Neural cell (in vitro differentiated cells): ENCODE measurements around the gene ACSM4. TPM values are rescaled to one million over a fixed set of nuclear protein-coding genes. Genes with fewer than 3 reads are reported as not detected.

ENCODE experiments used
- H2AFZ ChIP-seq: fragments of 200-600, 300-800 bp; sonication (generic), shearing (Covaris generic); 2 replicates; pipeline ENCODE4 v1.6.0; 2014; ENCODE audit warnings: low read depth, mild to moderate bottlenecking, antibody characterized with exemption, low read length, moderate library complexity
- H3F3A ChIP-seq: fragments of 200-600 bp; shearing (Covaris generic); 2 replicates; pipeline ENCODE4 v1.6.1; 2016; ENCODE audit warnings: mild to moderate bottlenecking, moderate library complexity, mixed read lengths, antibody characterized with exemption, low read length; ENCODE audit not compliant: insufficient read depth, poor library complexity, severe bottlenecking
- H3K27ac ChIP-seq: fragments of 200-600, 300-800 bp; sonication (generic), shearing (Covaris generic); 2 replicates; pipeline ENCODE4 v1.5.1; 2014; ENCODE audit warnings: mild to moderate bottlenecking, low read length, moderate library complexity
- H3K27me3 ChIP-seq: fragments of 300-800, 200-600 bp; sonication (generic), shearing (Covaris generic); 2 replicates; pipeline ENCODE4 v1.6.0; 2014; ENCODE audit warnings: mild to moderate bottlenecking, low read depth, low read length, moderate library complexity; ENCODE audit not compliant: insufficient read depth
- H3K36me3 ChIP-seq: fragments of 300-800, 200-600 bp; sonication (generic), shearing (Covaris generic); 2 replicates; pipeline ENCODE4 v1.5.1; 2014; ENCODE audit warnings: mild to moderate bottlenecking, antibody characterized with exemption, low read length, moderate library complexity; ENCODE audit not compliant: insufficient read depth
- H3K4me2 ChIP-seq: fragments of 300-800, 200-600 bp; sonication (generic), shearing (Covaris generic); 2 replicates; pipeline ENCODE4 v1.6.0; 2014; ENCODE audit warnings: mild to moderate bottlenecking, low read length
- H3K4me3 ChIP-seq: fragments of 300-800, 200-600 bp; sonication (generic), shearing (Covaris generic); 2 replicates; pipeline ENCODE4 v1.5.1; 2014; ENCODE audit warnings: mild to moderate bottlenecking, low read length, moderate library complexity
- H3K79me2 ChIP-seq: fragments of 200-600 bp; shearing (Covaris generic); replicated peaks from 2 replicates; pipeline ENCODE4 v1.6.0; 2014; ENCODE audit warnings: mild to moderate bottlenecking, low read length, moderate library complexity; ENCODE audit not compliant: insufficient read depth
- H3K9ac ChIP-seq: fragments of 300-800, 200-600 bp; sonication (generic), shearing (Covaris generic); 2 replicates; pipeline ENCODE4 v1.6.1; 2016; ENCODE audit warnings: mild to moderate bottlenecking, low read length, mixed read lengths
- H3K9me2 ChIP-seq: fragments of 200-600 bp; shearing (Covaris generic); 2 replicates; pipeline ENCODE4 v1.6.1; 2016; ENCODE audit warnings: mild to moderate bottlenecking, low read length, mixed read lengths; ENCODE audit not compliant: insufficient read depth
- H3K9me3 ChIP-seq: fragments of 200-600, 300-800 bp; sonication (generic), shearing (Covaris generic); 2 replicates; pipeline ENCODE4 v1.6.1; 2016; ENCODE audit warnings: mild to moderate bottlenecking, mixed run types, low read length, moderate library complexity, mixed read lengths
- H4K20me1 ChIP-seq: fragments of 200-600 bp; shearing (Covaris generic); 2 replicates; pipeline ENCODE4 v1.6.1; 2016; ENCODE audit warnings: mild to moderate bottlenecking, mixed run types; ENCODE audit not compliant: insufficient read depth
- EP300 ChIP-seq: fragments of 450-650 bp; conservative IDR thresholded peaks from 2 replicates; pipeline ENCODE4 v1.6.1; 2014; ENCODE audit warnings: antibody characterized with exemption, mild to moderate bottlenecking, moderate library complexity; ENCODE audit not compliant: poor library complexity, severe bottlenecking
- EZH2 ChIP-seq: fragments of 200-600, 300-800 bp; shearing (Covaris generic), sonication (generic); IDR thresholded peaks from 2 replicates; pipeline ENCODE4 v1.6.1; 2014; ENCODE audit warnings: antibody characterized with exemption, low read length, borderline replicate concordance, mild to moderate bottlenecking; ENCODE audit not compliant: insufficient read depth, poor library complexity, severe bottlenecking
- MXI1 ChIP-seq: fragments of 450-650 bp; conservative IDR thresholded peaks from 2 replicates; pipeline ENCODE4 v1.6.1; 2014; ENCODE audit warnings: antibody characterized with exemption, mild to moderate bottlenecking; ENCODE audit not compliant: poor library complexity, severe bottlenecking
- POLR2AphosphoS5 ChIP-seq: IDR thresholded peaks from 2 replicates; pipeline ENCODE4 v1.6.1; 2012
- RAD21 ChIP-seq: fragments of 450-650 bp; conservative IDR thresholded peaks from 2 replicates; pipeline ENCODE4 v1.6.1; 2014; ENCODE audit warnings: antibody characterized with exemption, mild to moderate bottlenecking, moderate library complexity
- REST ChIP-seq: IDR thresholded peaks from 2 replicates; pipeline ENCODE4 v1.6.1; 2012; ENCODE audit warnings: borderline replicate concordance
- SMC3 ChIP-seq: fragments of 450-650 bp; conservative IDR thresholded peaks from 2 replicates; pipeline ENCODE4 v1.6.1; 2014; ENCODE audit warnings: antibody characterized with exemption, mild to moderate bottlenecking, moderate library complexity; ENCODE audit not compliant: poor library complexity
- TAF1 ChIP-seq: IDR thresholded peaks from 2 replicates; pipeline ENCODE4 v1.6.1; 2012; ENCODE audit warnings: low read depth
- polyA minus RNA-seq: library from RNA; depleted of rRNA, polyadenylated mRNA; stranded (reverse); fragments of >200 nt; gene quantifications from 2 replicates; pipeline ENCODE4 v1.2.3, GENCODE V29; 2014
- polyA plus RNA-seq: library from polyadenylated mRNA; depleted of rRNA; stranded (reverse); fragments of >200 nt; gene quantifications from 2 replicates; pipeline ENCODE4 v1.2.3, GENCODE V29; 2014
- TF ChIP-seq, protein P1 (sequence below): fragments of 450-650 bp; IDR thresholded peaks from 2 replicates; pipeline ENCODE4 v1.5.1; 2014; ENCODE audit warnings: antibody characterized with exemption, mild to moderate bottlenecking, moderate library complexity; ENCODE audit not compliant: poor library complexity, severe bottlenecking

Gene ACSM4
- polyA plus RNA-seq (not detected in 2 replicates), polyA minus RNA-seq (not detected in 2 replicates)

DNA sequence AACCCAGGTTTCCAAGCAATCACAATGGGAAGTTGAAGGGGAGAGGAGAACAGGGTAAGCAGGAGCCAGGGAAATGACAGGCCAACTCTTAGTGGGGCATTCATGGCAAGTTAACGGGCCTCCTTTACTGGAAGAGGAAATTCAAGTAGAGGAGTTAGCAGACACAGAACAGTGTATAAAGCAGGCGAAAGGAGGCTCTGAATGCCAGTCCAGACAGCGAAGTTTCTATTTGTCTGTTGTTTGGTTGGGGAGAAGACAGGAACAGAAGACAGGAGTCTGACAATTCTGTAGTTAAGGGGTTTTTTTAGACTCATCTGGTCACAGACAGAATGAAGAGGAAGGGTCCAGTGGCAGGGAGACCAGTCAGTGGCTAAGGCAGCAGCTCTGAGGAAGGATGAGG lies at the start of gene ACSM4:
Gene ACSM4 (plus strand): TSS at position 301 of the 400 bp plus-strand sequence. CDS start 260 bp downstream, outside the sequence.
- Histone ChIP-seq H4K20me1 (no peaks in the 10 kb centered on the region), H2AFZ (no peak within 1 kb of the TSS), H3K9me3 (no peaks in the 10 kb centered on the region), H3K36me3 (no peaks in the 10 kb centered on the region), H3K4me3 (no peak within 1 kb of the TSS), H3K79me2 (no peaks in the 10 kb centered on the region), H3K27me3 (no peaks in the 10 kb centered on the region), H3F3A (no peaks in the 10 kb centered on the region), H3K9ac (no peak within 1 kb of the TSS), H3K27ac (no peak within 1 kb of the TSS), H3K9me2 (no peaks in the 10 kb centered on the region), H3K4me2 (no peak within 1 kb of the TSS)
- TF ChIP-seq RAD21: no peak
- no peak for TF ChIP-seq MXI1
- no peak for TF ChIP-seq SMC3
- no peak for TF ChIP-seq EP300
- no peak for TF ChIP-seq EZH2
- no peak for TF ChIP-seq TAF1
- TF ChIP-seq REST: no peak
- TF ChIP-seq, protein P1, sequence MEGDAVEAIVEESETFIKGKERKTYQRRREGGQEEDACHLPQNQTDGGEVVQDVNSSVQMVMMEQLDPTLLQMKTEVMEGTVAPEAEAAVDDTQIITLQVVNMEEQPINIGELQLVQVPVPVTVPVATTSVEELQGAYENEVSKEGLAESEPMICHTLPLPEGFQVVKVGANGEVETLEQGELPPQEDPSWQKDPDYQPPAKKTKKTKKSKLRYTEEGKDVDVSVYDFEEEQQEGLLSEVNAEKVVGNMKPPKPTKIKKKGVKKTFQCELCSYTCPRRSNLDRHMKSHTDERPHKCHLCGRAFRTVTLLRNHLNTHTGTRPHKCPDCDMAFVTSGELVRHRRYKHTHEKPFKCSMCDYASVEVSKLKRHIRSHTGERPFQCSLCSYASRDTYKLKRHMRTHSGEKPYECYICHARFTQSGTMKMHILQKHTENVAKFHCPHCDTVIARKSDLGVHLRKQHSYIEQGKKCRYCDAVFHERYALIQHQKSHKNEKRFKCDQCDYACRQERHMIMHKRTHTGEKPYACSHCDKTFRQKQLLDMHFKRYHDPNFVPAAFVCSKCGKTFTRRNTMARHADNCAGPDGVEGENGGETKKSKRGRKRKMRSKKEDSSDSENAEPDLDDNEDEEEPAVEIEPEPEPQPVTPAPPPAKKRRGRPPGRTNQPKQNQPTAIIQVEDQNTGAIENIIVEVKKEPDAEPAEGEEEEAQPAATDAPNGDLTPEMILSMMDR: no peak
- TF ChIP-seq POLR2AphosphoS5: no peak

DNA sequence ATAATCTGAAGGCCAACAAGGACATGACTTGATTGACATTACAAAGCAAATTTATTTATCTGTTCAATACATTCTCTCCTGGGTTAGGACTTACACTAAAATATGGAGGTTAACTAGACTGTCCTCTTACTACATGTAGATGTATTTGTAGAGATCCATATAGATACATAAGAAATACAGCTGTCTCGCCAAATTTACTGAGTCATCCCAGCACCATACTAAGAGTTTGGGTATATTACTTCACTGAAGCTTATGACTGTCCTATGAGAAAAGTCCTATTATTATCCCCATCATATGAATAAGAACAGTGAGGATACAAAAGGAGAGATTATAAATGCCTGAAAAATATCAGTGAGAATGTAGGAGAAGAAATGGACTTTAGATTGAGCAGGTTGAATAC lies 44.8 kb upstream of the ACSM4 start:
- Histone ChIP-seq H2AFZ (no peak overlapping the region), H3K79me2 (no peaks in the 10 kb centered on the region), H3K4me3 (no peak overlapping the region), H3K9ac (no peak overlapping the region), H3K27ac (no peak overlapping the region), H4K20me1 (no peaks in the 10 kb centered on the region), H3K9me3 (no peaks in the 10 kb centered on the region), H3K4me2 (no peak overlapping the region), H3K9me2 (no peaks in the 10 kb centered on the region), H3K36me3 (no peaks in the 10 kb centered on the region), H3F3A (no peaks in the 10 kb centered on the region), H3K27me3 (no peaks in the 10 kb centered on the region)
- TF ChIP-seq RAD21 (no peak), EP300 (no peak)

DNA sequence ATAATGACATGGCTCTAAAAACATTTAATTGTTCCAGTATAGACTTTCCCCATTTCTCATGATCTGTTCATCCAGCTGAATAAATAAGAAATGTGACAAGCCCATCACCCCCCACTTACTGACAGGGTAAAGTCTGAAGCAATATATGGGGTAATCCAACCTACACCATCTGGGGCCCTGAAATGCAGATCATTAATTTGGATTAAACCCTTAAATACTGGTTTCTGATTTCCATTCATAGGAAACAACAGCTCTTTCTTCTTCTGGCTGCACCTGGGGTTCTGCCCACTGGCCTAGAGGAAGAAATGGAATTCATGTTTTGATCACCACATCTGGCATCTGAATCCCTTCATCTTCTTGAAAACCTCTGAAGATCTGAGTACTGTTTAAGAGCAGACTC lies 39.3 kb upstream of the ACSM4 start:
- no peaks in the 10 kb centered on the region for H3K9me3 ChIP-seq
- no peaks in the 10 kb centered on the region for H4K20me1 ChIP-seq
- no peak overlapping the region for H3K9ac ChIP-seq
- H3K27me3 ChIP-seq: no peaks in the 10 kb centered on the region
- no peaks in the 10 kb centered on the region for H3K36me3 ChIP-seq
- H3K4me3 ChIP-seq: no peak overlapping the region
- no peak overlapping the region for H2AFZ ChIP-seq
- H3K27ac ChIP-seq: no peak overlapping the region
- no peak overlapping the region for H3K4me2 ChIP-seq
- H3K9me2 ChIP-seq: no peaks in the 10 kb centered on the region
- H3F3A ChIP-seq: no peaks in the 10 kb centered on the region
- TF ChIP-seq EZH2: no peak
- TF ChIP-seq, protein P1: no peak
- no peak for TF ChIP-seq REST
- no peak for TF ChIP-seq RAD21
- no peak for TF ChIP-seq POLR2AphosphoS5
- no peak for TF ChIP-seq TAF1
- TF ChIP-seq EP300: no peak
- TF ChIP-seq MXI1: no peak
- TF ChIP-seq SMC3: no peak
- H3K79me2 ChIP-seq: no peaks in the 10 kb centered on the region
